AG20443 (cell line): Measurements from ENCODE around the gene ATP5IF1.
A peak's percentile ranks its signal among the peaks of the same experiment; 100 is the strongest.

Experiments used
- DNase-seq: peaks from one replicate; pipeline ENCODE4 v3.0.0; 2012; ENCODE audit warnings: low spot score, mixed read lengths

Gene ATP5IF1

DNA sequence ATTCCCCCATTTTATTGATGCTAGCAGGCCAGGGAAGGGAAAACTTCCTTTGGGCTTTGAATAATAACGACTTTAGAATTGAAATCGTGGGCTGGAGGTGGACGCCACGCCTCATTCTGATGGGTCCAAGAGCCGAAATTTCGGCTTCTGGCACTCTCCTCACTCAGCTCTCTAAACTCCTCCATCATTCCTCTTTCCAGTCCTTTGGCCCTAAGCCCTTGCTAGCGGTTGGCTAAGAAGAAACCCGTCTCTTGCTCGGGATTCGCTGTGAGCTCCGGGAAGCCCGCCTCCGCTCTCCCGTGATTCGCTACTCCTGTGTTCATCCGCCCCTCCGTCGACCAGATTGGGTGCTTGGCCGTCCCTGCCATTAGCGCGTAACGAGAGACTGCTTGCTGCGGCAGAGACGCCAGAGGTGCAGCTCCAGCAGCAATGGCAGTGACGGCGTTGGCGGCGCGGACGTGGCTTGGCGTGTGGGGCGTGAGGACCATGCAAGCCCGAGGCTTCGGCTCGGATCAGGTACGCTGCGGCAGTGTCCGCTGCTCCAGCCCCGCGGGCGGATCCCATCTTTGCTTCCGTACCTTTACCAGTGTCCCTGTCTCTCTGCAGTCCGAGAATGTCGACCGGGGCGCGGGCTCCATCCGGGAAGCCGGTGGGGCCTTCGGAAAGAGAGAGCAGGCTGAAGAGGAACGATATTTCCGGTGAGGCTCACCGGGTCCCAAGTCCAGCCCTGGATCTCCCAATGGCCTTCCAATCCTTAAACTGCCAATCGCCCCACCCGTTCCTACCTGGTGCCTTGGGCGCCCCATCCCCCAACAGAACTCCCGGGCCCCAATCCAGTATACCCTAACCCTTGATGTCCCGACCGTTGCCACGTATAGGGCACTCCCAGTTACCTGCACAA, at the start of gene ATP5IF1:
ATP5IF1 (plus strand) TSS at position 370 of the 901 bp plus-strand sequence; CDS start at position 430, 60 bp downstream.
- DNase-seq, result peak; percentile 99

DNA sequence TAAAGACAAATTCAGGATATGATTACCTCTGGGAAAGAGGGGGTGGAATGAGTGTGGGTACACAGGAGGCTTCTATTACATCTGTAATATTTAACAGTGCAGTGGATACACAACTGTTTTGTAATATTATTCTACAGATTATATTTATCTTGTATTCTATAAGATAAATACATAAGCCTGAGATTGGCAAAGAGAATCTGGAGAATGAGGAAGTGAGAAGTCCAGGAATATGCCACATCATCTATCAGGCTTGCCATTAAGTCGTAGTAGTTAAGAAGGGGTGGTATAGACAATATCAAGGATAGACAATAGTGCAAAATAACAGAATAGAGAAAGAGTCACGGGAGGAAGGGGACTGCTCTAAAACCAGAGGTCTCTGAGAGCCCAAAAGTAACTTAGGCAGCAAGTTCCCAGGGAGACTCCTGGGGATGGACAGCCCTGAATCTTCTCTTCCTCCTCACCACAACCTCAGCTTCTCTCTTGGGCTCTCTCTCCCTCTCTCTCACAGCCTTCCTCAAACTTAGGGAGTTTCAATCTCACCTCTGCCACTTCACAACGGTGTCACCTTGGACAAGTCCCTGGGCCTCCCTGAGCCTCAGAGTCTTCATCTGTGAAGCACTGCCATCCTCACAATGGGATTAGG, 45.5 kb upstream of the ATP5IF1 start:
- no peak for DNase-seq

DNA sequence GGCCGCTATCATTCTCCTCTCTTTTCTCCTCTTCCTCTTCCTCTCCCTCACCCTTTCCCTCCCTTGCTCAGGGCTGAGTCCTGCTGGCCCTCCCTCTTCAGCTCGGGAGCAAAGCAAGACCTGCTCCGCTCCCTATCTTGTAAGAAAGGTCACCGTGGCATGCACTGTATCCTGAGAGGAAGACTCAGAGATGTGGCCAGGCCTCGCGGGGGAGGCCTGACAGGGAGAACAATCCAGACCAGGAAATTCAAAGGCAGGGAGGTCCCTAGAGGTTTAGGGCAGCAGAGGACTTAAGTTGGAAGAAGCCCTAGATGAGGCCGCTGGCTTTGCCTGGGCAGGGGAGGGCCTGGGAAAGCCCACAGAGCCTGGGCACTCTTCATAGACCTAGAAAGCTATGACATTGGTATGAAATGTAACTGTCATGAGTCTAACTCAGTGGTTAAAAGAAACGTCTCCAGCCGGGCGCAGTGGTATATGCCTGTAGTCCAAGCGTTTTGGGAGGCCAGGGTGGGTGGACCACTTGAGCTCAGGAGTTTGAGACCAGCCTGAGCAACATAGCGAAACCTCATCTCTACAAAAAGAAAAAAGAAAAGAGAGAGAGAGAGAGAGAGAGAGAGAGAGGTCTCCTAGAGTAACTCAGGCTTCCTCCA, 44.8 kb upstream of the ATP5IF1 start:
- DNase-seq, result no peak

DNA sequence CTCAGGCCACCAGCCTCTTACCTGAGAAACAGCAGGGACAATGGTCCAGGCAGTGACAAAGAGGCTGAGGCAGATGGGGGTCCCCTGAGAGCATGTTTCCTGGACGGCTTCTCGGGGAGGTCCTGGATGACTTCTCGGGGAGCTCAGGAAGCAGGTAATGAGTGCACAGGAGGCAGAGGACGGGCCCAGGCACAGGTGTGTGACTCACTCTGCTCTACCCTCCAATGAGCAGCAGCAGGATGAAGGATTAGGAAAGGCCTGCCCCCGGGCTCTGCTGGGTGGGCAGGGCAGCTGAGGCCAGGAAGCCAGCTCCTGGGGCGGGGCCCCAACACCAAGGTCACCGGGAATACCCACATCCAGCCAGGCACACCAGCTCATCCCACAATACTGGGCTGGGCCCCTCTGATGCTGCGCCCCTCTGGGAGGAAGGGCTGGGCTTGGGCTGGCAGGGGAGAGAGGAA, 42.2 kb upstream of the ATP5IF1 start:
- no peak for DNase-seq

DNA sequence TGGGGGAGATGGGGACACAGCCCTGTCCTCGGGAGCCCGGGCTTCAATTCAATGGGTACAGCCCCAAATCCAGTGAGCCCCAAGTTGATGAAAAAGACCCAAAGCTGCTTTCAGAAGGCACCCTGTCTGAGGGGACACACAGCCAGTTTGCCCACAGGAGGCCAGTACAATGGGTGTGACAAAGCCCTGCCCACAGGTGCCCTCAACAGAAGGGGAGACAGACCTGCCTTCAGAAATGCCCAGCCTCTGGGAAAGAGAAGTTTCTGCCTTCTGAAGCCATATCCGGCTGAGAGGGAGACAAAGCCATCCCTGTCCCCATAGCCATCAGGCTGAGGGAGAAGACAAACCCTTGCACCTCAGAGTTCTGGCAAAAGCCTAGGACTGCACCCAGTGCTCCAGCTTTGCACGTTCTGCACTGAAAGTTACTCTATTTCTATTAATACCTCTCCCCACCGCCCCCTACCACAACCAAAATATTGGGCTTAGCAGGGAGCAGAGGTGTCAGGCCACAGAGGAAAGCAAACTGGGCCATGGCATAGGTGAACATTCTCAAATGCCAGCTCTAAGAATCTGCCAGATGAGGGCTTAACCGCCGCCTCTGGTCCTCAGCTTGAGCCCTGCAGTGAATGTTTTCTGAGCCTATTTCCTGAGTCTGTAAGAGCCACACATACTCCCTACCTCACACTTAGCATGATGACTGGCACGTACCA, 41.4 kb upstream of the ATP5IF1 start:
- DNase-seq, result no peak

DNA sequence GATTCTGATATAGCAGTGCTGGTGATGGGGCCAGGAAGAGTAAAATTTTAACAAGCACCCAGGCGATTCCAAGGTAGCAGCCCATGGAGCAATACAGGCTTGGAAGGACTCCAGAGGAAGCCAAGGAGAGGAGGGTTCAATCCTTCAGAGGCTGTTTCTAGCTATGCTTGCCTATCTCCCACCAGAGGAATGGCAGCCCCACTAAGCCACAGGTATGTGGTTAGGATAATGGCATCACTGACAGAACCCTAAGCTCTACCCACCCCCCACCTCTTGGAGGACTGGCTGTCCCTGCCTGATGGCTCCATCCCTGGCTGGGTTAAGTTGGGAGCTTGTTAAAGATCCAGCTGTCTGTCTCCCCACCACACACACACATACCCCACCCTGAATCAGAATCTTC, 40.1 kb upstream of the ATP5IF1 start:
- no peak for DNase-seq

DNA sequence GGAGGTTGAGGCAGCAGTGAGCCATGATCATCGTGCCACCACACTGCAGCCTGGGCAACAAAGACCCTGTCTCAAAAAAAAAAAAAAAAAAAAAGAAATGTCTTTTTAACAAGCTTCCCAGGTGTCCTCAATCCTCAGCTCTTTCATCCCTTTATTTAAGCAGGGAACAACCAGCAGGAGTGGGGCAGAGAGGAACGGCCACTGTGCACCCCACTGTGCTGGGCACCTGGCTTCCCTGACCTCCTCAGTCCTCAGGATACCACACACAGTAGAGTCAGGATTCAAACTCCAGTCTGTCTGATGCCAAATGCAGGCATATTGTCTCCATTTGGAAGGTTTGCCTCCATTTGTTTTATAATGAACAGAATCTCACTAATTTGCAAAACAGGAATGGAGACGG, 39.6 kb upstream of the ATP5IF1 start:
- no peak for DNase-seq

DNA sequence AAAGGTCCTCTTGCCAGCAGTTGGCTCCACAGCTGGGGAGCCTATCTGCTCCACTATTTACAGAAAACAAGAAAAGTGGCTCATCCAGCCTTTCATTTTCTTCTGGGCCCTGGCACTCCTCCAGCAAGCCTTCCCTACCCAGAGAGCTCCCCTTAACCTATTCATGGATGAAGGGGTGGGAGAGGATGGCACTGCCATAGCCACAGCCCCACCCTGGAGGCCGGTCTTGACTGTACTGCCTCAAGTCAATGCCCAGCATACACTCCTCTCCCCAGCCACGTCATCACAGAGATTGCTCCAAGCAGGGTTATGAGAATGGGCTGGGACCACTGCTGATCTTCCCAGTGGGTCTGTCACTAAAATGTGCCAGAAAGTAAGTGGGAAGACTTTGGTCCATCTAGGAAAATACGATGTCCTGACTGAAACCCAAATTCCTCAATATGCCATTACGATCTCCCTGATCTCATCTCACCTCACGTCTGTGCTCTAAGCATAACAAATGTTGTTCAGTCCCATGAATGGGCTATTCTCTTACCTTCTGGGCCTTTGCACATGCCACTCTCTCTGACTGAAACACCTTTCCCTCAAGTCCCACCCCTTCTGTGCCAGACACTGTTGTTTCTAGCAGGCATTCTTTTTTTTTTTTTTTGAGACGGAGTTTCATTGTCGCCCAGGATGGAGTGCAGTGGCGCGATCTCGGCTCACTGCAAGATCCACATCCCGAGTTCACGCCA, 38.1 kb upstream of the ATP5IF1 start:
- no peak for DNase-seq

DNA sequence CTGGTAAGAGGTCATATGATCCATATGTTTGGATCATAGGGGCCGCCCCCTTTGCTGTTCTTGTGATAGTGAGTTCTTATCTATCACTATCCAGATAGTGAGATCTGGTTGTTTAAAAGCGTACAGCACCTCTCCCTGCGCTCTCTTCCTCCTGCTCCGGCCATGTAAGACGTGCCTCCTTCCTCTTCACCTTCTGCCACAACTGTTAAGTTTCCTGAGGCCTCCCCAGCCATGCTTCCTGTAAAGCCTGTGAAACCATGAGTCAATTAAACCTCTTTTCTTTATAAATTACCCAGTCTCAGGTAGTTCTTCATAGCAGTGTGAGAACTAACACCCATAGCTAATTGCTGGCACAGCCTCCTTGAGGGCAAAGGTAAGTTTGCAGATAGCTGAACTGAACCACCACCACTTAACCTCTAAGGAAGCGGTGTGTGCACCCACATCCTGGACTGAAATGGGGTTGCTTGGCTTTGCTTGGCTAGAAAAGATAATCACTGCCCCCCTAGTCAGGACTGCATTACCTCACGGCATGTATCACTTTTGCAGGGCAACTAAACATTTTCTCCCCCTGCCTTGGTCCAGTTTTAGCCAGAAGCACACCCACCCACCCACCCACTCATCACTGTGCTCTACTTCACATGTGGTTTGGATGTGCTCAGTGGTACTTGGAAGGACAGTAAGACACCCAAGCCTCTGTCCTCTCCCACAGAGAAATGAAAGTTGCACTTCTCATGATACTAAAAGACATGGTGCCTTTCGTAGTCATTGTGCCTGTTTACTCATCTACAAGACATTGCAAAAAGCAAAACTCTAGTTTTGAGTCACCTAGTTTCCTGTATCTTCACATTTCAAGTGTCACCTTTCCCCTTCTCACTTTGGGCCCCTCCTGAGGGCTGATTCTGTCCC, 36.3 kb upstream of the ATP5IF1 start:
- DNase-seq, result no peak

DNA sequence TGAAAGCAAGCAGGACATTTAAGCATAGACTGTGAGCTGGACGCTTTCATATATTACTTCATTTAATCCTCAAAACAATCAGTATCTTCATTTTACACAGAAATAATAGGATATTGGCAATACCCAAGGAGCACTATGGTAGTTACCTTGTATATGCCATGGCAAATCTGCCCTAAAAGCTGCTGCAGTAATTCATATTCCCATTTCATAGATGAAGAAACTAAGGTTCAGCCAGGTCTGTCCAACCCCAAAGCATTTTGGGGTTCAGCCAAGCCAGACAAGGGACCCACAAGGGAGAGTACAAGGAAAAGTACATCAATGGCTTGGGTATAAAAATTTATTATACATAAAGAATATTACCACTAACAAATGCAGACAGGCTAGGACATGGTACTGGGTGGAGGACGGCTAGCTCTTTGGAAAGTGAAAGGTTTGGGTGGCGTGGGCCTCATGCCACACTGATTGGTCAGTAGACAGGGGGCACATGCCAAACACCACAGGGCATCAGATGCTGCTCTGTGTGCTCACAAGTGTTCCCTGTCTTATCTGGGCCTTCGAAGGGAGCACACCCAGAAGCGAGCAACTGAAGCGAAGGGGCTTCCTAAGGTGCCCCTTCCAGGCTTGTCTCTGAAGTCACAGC, 35.6 kb upstream of the ATP5IF1 start:
- no peak for DNase-seq

DNA sequence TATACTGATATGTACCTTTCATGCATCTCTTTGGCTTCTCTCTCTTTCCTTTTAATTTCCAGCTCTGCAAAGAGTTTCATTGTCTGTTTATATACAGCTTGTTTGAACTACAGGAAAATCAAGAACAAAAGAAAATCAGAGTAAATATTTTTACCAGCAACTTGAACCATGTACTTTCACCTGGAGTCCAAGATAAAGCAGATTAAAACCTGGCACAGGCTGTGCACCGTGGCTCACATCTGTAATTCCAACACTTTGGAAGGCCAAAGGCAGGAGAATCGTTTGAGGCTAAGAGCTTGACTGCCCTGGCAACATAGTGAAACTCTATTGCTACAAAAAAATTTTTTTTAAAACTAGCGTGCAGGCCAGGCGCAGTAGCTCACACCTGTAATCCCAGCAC, 30.7 kb upstream of the ATP5IF1 start:
- DNase-seq, result no peak

DNA sequence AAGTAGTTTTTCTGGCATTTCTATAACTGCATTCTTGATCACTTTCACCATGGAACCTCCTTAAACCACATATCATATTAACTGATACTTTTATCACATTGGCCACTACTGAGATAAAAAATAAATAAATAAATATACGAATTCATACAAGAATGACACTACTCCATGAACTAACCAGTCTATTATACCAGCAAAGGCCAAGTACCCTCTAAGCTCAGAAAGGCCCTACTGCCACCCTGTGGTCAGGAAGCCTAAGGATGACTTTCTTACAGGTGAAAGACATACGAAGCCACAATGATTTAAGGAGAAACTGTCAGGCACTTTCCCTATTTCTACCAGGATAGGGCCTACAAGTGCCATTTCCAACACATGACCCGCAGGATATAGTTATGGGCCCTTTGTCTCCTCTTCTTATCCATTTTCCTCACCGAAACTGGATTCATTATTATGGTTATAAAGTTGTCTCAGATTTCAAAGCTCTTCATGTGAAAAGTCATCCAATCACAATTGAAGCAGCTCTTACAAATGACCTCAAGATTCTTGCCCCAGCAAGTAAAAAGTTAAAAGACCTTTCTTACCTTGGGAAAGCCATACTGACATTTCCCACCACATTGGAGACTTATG, 27.0 kb upstream of the ATP5IF1 start:
- DNase-seq, result peak; percentile 72

DNA sequence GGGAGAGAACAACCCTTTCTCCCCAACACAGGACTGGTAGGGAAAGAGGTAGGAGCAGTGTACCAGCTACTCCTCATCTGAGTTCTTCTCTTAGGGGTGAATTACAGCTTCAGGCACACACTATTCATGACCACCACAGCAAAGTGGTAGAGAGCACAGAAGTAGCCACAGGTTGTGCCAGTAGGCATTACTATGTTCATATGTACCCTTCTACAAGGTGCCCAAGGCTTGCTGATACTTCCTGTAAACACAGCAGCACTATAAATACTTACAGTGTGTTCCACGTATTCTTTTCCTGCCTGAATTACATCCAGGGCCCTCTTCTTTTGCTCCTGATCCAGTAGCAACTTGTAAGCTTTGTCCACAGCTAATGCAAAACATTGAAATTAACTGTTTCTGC, 26.2 kb upstream of the ATP5IF1 start:
- DNase-seq, result no peak

DNA sequence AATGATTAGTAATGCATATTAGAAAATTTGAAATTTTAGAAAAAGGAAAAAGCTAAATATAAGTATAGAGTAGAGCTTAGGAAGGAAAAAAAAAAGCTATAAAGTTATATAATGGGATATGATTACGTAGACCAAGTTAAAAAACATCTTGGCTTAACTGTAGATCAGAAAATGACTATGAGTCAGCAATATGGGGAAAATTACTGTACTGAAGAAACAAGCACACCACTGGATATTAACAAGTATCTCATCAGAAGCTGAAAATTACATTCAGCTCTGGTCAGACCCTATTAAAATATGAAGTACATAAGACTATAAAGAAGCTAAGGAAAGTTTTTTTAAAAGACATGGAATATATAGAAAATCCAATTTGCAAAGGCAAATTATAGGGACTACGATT, 22.6 kb upstream of the ATP5IF1 start:
- DNase-seq, result no peak

DNA sequence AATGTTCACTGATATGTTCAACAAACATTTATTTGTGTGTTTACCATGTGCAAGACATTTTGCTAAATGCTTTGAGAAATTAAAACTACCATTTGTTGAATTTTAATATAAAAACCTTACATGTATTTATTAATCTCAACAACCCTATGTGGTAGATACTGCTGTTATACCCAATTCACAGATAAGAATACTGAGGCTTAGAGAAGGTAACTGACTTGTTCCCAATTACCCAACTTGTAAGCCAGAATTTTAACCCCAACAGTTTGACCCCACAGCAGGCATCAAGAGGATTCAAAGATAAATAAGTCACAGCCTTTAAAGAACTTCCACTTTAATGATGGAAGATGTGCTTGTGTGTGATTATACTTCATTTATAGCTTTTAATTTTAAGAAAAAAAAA, 6.8 kb upstream of the ATP5IF1 start:
- no peak for DNase-seq

DNA sequence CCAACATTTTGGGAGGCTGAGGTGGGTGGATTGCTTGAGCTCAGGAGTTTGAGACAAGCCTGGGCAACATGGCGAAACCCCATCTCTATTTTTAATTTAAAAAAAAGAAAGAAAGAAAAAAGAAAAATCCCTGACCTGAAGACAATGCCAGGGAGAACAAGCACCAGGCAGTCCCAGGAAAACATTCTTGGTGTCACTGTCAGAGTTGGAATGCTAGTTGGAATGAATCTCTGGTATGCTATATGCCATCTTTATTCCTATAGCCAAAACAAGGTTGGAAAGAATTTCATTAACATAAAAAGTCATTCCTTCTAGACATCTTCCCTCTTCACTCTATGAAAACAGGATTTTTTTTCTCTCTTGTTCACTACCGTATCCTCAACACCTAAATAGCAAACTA, 5.9 kb upstream of the ATP5IF1 start:
- DNase-seq, result no peak

DNA sequence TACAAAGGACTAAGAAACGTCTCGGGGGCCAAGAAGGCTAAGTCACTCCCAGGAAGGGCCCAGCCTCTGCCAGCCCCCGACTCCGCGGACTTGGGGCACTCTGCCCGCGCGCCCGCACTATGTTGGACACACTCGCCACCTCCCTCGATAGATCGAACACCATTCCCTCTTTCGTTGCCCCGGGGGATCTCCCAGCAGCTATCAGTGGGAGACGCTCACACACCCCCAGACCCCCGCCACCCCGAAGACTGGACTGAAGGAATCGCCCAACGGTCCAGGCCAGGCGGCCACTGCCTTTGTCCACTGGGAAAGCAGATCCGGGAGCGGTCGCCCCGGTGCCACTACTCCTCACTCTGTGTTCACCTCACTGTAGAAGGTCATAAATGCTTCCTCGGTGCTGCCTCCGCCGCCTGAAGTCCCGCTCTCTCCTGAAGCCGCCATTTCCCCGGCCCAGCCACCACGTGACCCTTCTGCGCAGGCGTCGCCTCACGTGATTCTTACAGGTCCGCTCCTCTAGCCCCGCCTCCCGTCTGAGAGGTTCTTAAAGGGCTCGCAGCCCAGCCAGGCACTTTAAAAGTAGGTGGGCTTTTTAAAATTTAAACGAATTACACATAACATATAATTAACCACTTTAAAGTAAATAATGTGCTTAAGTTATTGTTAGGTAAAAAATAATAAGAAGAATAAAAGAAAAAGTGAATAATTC, 3.2 kb upstream of the ATP5IF1 start, which contains the start of gene DNAJC8:
DNAJC8 (minus strand) TSS at position 472 of the 706 bp plus-strand sequence; CDS start at position 441, 31 bp downstream.
- DNase-seq, result peak; percentile 97

DNA sequence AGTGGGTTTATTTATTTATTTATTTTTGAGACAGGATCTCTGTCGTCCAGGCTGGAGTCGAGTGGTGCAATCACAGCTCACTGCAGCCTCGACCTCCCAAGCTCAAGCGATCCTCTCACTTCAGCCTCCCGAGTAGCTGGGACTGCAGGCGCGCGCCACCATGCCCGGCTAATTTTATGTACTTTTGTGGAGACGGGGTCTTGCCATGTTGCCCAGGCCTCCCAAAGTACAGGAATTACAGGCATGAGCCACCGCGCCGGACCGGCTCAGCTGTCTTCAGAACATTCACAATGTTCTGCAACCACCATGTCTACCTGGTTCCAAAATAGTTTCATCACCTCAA, 2.7 kb upstream of the ATP5IF1 start:
- no peak for DNase-seq
